WI38 (cell line): ENCODE measurements around the gene LZTR1.

ENCODE experiments used
- H3K4me3 ChIP-seq: 2 replicates; pipeline ENCODE4 v1.5.1; 2011; ENCODE audit warnings: low read depth, mild to moderate bottlenecking, control low read depth, low read length
- TF ChIP-seq, protein P1 (sequence below): IDR thresholded peaks from 2 replicates; pipeline ENCODE4 v1.5.1; 2012; ENCODE audit warnings: low read depth, mild to moderate bottlenecking, control low read depth, low read length

Gene LZTR1

GRCh38 chr22:20983081-20983771, 1.1 kb downstream of the LZTR1 start:
- peak overlapping the region; percentile 86 for H3K4me3 ChIP-seq
- TF ChIP-seq, protein P1, sequence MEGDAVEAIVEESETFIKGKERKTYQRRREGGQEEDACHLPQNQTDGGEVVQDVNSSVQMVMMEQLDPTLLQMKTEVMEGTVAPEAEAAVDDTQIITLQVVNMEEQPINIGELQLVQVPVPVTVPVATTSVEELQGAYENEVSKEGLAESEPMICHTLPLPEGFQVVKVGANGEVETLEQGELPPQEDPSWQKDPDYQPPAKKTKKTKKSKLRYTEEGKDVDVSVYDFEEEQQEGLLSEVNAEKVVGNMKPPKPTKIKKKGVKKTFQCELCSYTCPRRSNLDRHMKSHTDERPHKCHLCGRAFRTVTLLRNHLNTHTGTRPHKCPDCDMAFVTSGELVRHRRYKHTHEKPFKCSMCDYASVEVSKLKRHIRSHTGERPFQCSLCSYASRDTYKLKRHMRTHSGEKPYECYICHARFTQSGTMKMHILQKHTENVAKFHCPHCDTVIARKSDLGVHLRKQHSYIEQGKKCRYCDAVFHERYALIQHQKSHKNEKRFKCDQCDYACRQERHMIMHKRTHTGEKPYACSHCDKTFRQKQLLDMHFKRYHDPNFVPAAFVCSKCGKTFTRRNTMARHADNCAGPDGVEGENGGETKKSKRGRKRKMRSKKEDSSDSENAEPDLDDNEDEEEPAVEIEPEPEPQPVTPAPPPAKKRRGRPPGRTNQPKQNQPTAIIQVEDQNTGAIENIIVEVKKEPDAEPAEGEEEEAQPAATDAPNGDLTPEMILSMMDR = no peak

DNA sequence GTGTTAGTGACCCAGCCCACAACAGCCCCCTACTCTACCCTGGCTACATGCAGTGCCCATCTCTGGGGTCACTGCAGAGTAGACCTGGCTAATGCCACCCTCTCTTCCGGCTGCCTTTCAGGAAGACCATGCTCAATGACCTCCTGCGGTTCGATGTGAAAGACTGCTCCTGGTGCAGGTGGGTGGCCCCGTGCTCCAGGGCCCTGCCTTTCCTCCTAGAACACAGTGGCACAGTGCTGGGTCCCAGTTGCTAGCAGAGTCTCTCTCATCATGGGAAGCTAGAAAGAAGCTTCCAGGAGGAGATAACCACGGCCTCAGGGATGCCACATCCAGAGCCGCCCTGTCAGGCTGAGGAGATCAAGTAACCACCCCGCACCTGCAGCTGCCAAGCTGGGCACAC, 3.6 kb downstream of the LZTR1 start:
- H3K4me3 ChIP-seq = no peak overlapping the region
- TF ChIP-seq, protein P1 = no peak

DNA sequence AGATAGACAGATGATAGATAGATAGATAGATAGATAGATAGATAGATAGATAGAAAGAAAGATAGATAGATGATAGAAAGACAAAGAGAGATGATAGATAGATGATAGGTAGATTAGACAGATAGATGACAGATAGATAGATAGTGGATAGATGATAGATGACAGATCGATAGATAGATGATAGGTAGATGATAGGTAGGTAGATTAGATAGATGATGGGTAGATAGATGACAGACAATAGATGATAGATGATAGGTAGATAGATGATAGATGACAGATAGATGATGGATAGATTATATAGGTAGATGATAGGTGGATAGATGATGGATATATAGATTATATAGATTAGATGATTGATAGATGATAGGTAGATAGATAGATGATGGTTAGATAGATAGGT, 4.3 kb downstream of the LZTR1 start:
- TF ChIP-seq, protein P1 = no peak
- no peak overlapping the region for H3K4me3 ChIP-seq

- TF ChIP-seq, protein P1 = no peak
- H3K4me3 ChIP-seq = no peak overlapping the region
Measured at GRCh38 chr22:20987375-20987774, 5.3 kb downstream of the LZTR1 start.

DNA sequence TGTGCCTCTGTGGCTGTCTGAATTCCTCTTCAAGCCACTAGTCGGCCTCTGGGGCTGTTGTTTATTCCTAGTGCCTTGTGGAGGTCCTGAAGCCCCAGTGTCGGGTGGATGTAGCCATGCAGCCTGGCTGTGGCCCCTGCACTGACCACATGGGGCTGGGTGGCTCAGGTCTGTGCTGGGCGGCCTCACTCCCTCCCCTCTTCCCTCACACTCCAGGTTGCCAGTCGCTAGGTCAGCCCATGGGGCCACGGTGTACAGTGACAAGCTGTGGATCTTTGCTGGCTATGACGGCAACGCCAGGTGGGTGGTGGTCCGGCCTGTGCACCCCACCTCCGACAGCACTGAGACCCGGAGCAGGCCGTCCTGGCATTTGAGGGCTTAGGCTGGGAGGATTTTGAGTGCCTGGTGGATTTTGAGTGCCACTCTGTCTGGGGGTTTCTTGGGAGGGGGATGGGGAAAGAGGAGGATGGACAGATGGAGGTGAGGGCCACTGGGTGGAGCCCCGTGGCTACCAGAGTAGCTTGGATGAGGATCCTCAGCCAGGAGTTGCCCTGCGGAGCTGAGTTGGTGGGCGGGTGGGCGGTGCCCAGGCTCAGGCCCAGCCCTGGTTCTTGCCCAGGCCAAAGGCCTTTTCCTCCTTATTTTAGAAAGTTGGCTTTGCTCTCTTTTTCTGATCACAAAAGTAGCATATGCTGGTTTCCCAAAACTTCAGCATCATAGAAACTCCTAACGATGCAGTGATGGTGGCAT, 6.7 kb downstream of the LZTR1 start:
- TF ChIP-seq, protein P1 = no peak
- H3K4me3 ChIP-seq = no peak overlapping the region

GRCh38 chr22:20989323-20990138, 7.4 kb downstream of the LZTR1 start:
- H3K4me3 ChIP-seq = no peak overlapping the region
- TF ChIP-seq, protein P1 = no peak
